Neuronal stem cell (in vitro differentiated cells): ENCODE measurements around the gene LHX6.
A peak's percentile ranks its signal among the peaks of the same experiment; 100 is the strongest.

ENCODE experiments used
- DNase-seq: peaks from one replicate; pipeline ENCODE4 v3.0.0-alpha.2; 2013; ENCODE audit warnings: low spot score
- H2AFZ ChIP-seq: one replicate; pipeline ENCODE4 v1.6.1; 2013; ENCODE audit warnings: mild to moderate bottlenecking, low read length, inconsistent platforms
- H2AK5ac ChIP-seq: 2 replicates; pipeline ENCODE4 v1.6.1; 2013; ENCODE audit warnings: low read depth, mild to moderate bottlenecking, inconsistent platforms, low read length, moderate library complexity, mixed read lengths
- H2BK120ac ChIP-seq: 2 replicates; pipeline ENCODE4 v1.6.1; 2013; ENCODE audit warnings: low read depth, mild to moderate bottlenecking, inconsistent platforms, low read length, moderate library complexity, mixed read lengths
- H2BK12ac ChIP-seq: one replicate; pipeline ENCODE4 v1.6.1; 2013; ENCODE audit warnings: low read length, inconsistent platforms
- H2BK15ac ChIP-seq: 2 replicates; pipeline ENCODE4 v1.6.1; 2013; ENCODE audit warnings: mild to moderate bottlenecking, low read length, inconsistent platforms, mixed read lengths
- H2BK5ac ChIP-seq: one replicate; pipeline ENCODE4 v1.6.1; 2013; ENCODE audit warnings: inconsistent platforms, mild to moderate bottlenecking, low read length, moderate library complexity
- H3K14ac ChIP-seq: one replicate; pipeline ENCODE4 v1.6.1; 2013; ENCODE audit warnings: low read length, inconsistent platforms
- H3K18ac ChIP-seq: 2 replicates; pipeline ENCODE4 v1.6.1; 2013; ENCODE audit warnings: low read length, inconsistent platforms
- H3K23ac ChIP-seq: 2 replicates; pipeline ENCODE4 v1.6.1; 2013; ENCODE audit warnings: low read depth, mild to moderate bottlenecking, mixed read lengths, low read length, inconsistent platforms; ENCODE audit not compliant: poor library complexity
- H3K27ac ChIP-seq: replicated peaks from 3 replicates; pipeline ENCODE4 v1.5.1; 2013; ENCODE audit warnings: low read length, inconsistent platforms
- H3K27me3 ChIP-seq, 3 experiments: 2 replicates each; pipeline ENCODE4 v1.6.1; 2013; ENCODE audit warnings: low read length in 3 of 3, mild to moderate bottlenecking in 2 of 3, inconsistent platforms in 1 of 3, low read depth in 1 of 3, mixed read lengths in 1 of 3, moderate library complexity in 1 of 3; ENCODE audit not compliant: control insufficient read depth in 3 of 3, insufficient read depth in 3 of 3
- H3K36me3 ChIP-seq, 2 donors: replicated peaks in 1 of 2; 2 replicates each; pipeline ENCODE4 v1.6.1; 2013; ENCODE audit warnings: low read length in 2 of 2; ENCODE audit not compliant: control insufficient read depth in 2 of 2, insufficient read depth in 2 of 2
- H3K4ac ChIP-seq: 2 replicates; pipeline ENCODE4 v1.6.1; 2013; ENCODE audit warnings: inconsistent platforms, mild to moderate bottlenecking, low read length, moderate library complexity
- H3K4me1 ChIP-seq, 2 donors: 1 replicate in 1 of 2; 2 replicates in 1 of 2; pipeline ENCODE4 v1.6.1; 2013; ENCODE audit warnings: low read length in 2 of 2, low read depth in 1 of 2; ENCODE audit not compliant: control insufficient read depth in 2 of 2, insufficient read depth in 1 of 2
- H3K4me2 ChIP-seq: one replicate; pipeline ENCODE4 v1.6.1; 2013; ENCODE audit warnings: mild to moderate bottlenecking, low read length, inconsistent platforms; ENCODE audit not compliant: insufficient read depth, poor library complexity, severe bottlenecking
- H3K4me3 ChIP-seq, 2 donors: 2 replicates each; pipeline ENCODE4 v1.5.1; 2013; ENCODE audit warnings: low read length in 2 of 2, mild to moderate bottlenecking in 2 of 2, inconsistent platforms in 1 of 2, moderate library complexity in 1 of 2
- H3K79me1 ChIP-seq: one replicate; pipeline ENCODE4 v1.6.1; 2013; ENCODE audit warnings: low read depth, mild to moderate bottlenecking, inconsistent platforms, low read length, moderate library complexity
- H3K9ac ChIP-seq: one replicate; pipeline ENCODE4 v1.6.1; 2013; ENCODE audit warnings: mild to moderate bottlenecking, low read depth, low read length, inconsistent platforms; ENCODE audit not compliant: poor library complexity
- H3K9me3 ChIP-seq, 2 donors: replicated peaks in 1 of 2; 2 replicates each; pipeline versions ENCODE3 to v1.6.1; 2013; ENCODE audit warnings: low read length in 2 of 2, mild to moderate bottlenecking in 2 of 2, inconsistent platforms in 1 of 2, low read depth in 1 of 2, mixed read lengths in 1 of 2, moderate library complexity in 1 of 2; ENCODE audit not compliant: control insufficient read depth in 2 of 2, insufficient read depth in 1 of 2
- H4K8ac ChIP-seq: one replicate; pipeline ENCODE4 v1.6.1; 2013; ENCODE audit warnings: low read depth, mild to moderate bottlenecking, inconsistent platforms, low read length, moderate library complexity
- H4K91ac ChIP-seq: one replicate; pipeline ENCODE4 v1.6.1; 2013; ENCODE audit warnings: low read length, low read depth, mild to moderate bottlenecking, inconsistent platforms; ENCODE audit not compliant: poor library complexity
- WGBS, 2 donors: extraction: QIAGEN DNeasy Blood & Tissue Kit; methylation state at CpG; one replicate each; pipeline ENCODE4 v1.1.7; 2013; ENCODE audit warnings: missing lambda C conversion rate in 2 of 2, mixed read lengths in 1 of 2; ENCODE audit not compliant: insufficient read length in 2 of 2, insufficient replicate concordance in 1 of 2; ENCODE audit errors: extremely low coverage in 2 of 2; 5-methylcytosine and 5-hydroxymethylcytosine counted together

Gene LHX6

DNA sequence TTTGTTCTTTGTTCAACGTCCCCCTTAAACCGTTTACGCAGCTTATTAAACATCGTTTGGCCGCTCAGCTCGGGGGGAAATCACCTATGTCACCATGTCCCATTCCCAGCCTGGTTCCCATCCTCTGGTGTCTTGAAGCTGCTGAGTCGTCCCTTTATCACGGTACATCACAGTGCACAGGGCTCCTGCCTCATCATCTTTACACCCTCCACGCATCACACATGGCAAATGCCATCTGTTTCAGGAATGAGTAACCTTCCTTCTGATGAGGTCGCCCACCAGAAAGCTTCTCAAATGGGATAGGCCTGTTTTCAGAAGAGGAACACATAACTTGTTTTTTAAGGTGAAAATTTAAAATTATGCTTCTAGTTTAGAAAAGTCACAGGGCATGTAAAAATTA, 7.9 kb upstream of the LHX6 start:
- H3K4me1 ChIP-seq: no peaks in the 10 kb centered on the region
- peaks cover 6 to 22% of the 10 kb centered on the region in 2 donors for H3K36me3 ChIP-seq
- H2BK15ac ChIP-seq: no peak overlapping the region
- H3K79me1 ChIP-seq: no peaks in the 10 kb centered on the region
- H2BK12ac ChIP-seq: no peak overlapping the region
- H3K18ac ChIP-seq: no peak overlapping the region
- no peak overlapping the region for H3K4me2 ChIP-seq
- no peak overlapping the region for H3K14ac ChIP-seq
- no peak overlapping the region for H3K9ac ChIP-seq
- no peak overlapping the region for H2AK5ac ChIP-seq
- no peak for DNase-seq
- no peak overlapping the region for H3K4me3 ChIP-seq
- peak overlapping the region; percentile 21 for H3K23ac ChIP-seq
- H2BK120ac ChIP-seq: no peak overlapping the region
- no peak overlapping the region for H2AFZ ChIP-seq
- H2BK5ac ChIP-seq: no peak overlapping the region
- no CpG with 5 or more reads among the region's 10 CpGs for WGBS, 2 donors
- H3K4ac ChIP-seq: no peak overlapping the region
- no peak overlapping the region for H4K8ac ChIP-seq
- H3K27ac ChIP-seq: no peak overlapping the region
- no peaks in the 10 kb centered on the region for H3K9me3 ChIP-seq
- no peak overlapping the region for H4K91ac ChIP-seq
- H3K27me3 ChIP-seq: peaks cover 2 to 32% (median 9%) of the 10 kb centered on the region in 3 experiments

DNA sequence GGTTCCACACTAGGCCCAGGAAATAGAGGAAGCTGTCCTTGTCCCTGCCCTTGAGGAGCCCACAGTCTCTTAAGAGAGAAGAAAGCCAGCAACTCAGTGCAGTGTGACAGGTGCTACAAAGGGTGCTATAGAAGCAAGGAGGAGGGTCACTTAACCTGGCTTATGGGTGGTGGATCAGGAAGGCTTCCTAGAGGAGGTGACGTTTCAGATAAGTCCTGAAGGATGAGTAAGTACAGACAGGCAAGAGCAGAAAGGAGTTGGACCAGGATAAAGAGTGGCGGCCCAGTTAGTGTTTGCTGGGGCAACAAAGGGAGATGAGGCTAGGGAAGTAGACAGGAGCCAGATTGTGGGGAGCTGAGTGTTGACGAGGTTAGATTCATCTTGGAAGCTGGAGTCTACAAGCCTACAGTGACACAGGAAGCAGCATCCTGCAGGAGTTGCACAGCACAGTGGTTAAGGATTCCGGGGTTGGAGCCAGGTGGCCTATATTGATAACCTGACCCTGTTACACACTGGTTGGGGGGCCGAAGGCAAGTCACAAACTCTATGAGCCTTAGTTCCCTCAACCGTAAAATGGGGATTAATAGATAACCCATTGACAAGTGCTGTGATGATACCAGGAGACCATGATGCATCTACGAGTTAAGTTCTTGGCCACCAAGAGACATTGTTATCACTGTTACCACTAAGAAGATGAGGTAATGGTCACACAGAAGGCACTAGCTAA, 5.4 kb upstream of the LHX6 start:
- H2BK15ac ChIP-seq: no peak overlapping the region
- H4K91ac ChIP-seq: no peak overlapping the region
- no peak overlapping the region for H3K23ac ChIP-seq
- H2BK120ac ChIP-seq: no peak overlapping the region
- H3K14ac ChIP-seq: no peak overlapping the region
- H3K9ac ChIP-seq: no peak overlapping the region
- no peak overlapping the region for H3K4me2 ChIP-seq
- no peak overlapping the region for H3K18ac ChIP-seq
- no peak overlapping the region for H2AFZ ChIP-seq
- H2BK5ac ChIP-seq: no peak overlapping the region
- no peak overlapping the region for H2BK12ac ChIP-seq
- H3K4me1 ChIP-seq: no peaks in the 10 kb centered on the region
- no peak overlapping the region for H3K4me3 ChIP-seq
- no peak overlapping the region for H4K8ac ChIP-seq
- no peak overlapping the region for H3K27ac ChIP-seq
- H2AK5ac ChIP-seq: no peak overlapping the region
- WGBS, 2 donors: no CpG with 5 or more reads among the region's 7 CpGs
- peaks cover 0 to 6% of the 10 kb centered on the region in 2 donors for H3K36me3 ChIP-seq
- H3K9me3 ChIP-seq: no peaks in the 10 kb centered on the region
- H3K79me1 ChIP-seq: no peaks in the 10 kb centered on the region
- H3K4ac ChIP-seq: no peak overlapping the region
- DNase-seq: no peak
- peaks cover 10 to 57% (median 33%) of the 10 kb centered on the region in 3 experiments for H3K27me3 ChIP-seq

DNA sequence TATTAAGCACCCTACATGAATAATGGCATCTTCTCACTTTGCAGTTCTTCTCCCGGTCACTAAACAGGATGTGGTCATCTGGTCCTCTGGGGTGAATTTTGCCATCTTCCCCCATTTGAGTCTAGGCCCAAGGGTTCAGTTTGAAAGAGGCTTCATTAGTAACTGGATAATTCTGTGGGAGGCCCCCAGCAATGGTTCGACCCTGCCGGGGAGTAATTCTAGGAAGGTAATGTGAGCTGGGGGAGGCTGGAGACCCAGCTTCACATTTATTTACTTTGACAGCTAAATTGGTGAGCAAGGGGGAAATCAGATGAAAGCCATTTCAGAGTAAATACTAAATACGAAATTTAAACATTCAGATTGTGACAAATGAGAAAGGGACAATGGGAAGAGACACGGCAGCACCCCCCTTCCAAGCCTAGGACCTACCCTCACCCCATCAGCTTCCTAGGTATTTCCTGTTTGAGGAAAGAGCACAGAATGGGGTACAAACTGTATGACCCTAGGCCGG, 4.1 kb upstream of the LHX6 start:
- Histone ChIP-seq H4K8ac (no peak overlapping the region), H2BK15ac (no peak overlapping the region), H3K79me1 (no peaks in the 10 kb centered on the region), H3K4ac (no peak overlapping the region), H3K4me3 (no peak overlapping the region), H2BK12ac (no peak overlapping the region), H2AK5ac (no peak overlapping the region), H2AFZ (no peak overlapping the region), H3K9ac (no peak overlapping the region), H3K23ac (no peak overlapping the region), H3K4me1 (peaks cover 3 to 5% of the 10 kb centered on the region in 2 donors), H3K27me3 (peaks cover 15 to 69% (median 47%) of the 10 kb centered on the region in 3 experiments), H3K14ac (no peak overlapping the region), H2BK120ac (no peak overlapping the region), H3K4me2 (no peak overlapping the region), H3K27ac (no peak overlapping the region), H4K91ac (no peak overlapping the region), H2BK5ac (no peak overlapping the region), H3K18ac (no peak overlapping the region), H3K9me3 (no peaks in the 10 kb centered on the region), H3K36me3 (no peaks in the 10 kb centered on the region)
- no CpG with 5 or more reads among the region's 6 CpGs for WGBS, 2 donors
- no peak for DNase-seq

DNA sequence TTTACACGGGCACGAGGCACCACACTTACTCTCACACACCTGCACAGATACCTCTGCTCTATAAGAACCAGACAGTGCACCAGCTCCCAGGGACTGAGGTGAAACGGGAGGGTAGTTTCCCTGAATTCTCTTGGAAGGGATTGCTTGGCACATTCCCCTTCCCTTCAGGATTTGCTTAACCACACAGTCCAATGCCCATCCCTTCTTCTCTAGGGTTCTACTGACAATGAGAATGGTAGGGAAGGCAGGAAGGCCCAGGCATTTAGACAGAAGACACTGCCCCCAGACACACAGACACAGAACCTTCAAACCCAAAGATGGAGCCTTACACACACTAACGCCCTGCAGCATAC, 704 bp upstream of the LHX6 start:
- Histone ChIP-seq H3K4me3 (no peak overlapping the region), H3K9me3 (peaks cover 0 to 3% of the 10 kb centered on the region in 2 donors)

More for the DNA sequence above, 704 bp upstream of the LHX6 start:
- Histone ChIP-seq H3K27me3 (peaks cover 43 to 97% (median 81%) of the 10 kb centered on the region in 3 experiments), H3K14ac (no peak overlapping the region), H3K18ac (no peak overlapping the region), H3K27ac (no peak overlapping the region), H3K79me1 (no peaks in the 10 kb centered on the region), H2BK120ac (no peak overlapping the region), H3K23ac (no peak overlapping the region), H2AFZ (no peak overlapping the region), H3K4me2 (no peak overlapping the region), H3K9ac (no peak overlapping the region), H2BK15ac (no peak overlapping the region), H4K91ac (no peak overlapping the region), H3K4me1 (peaks cover 5 to 11% of the 10 kb centered on the region in 2 donors), H4K8ac (no peak overlapping the region), H3K36me3 (no peaks in the 10 kb centered on the region), H2BK5ac (no peak overlapping the region), H3K4ac (no peak overlapping the region), H2AK5ac (no peak overlapping the region), H2BK12ac (no peak overlapping the region)
- DNase-seq: no peak
- WGBS, 2 donors: no CpG with 5 or more reads among the region's 4 CpGs
